HS-27A (cell line): ENCODE measurements around the gene NT5C1A.

Experiments used
- DNase-seq: peaks from one replicate; pipeline ENCODE4 v3.0.0-alpha.2; 2012; ENCODE audit warnings: low read depth, missing footprints

The NT5C1A gene

DNA sequence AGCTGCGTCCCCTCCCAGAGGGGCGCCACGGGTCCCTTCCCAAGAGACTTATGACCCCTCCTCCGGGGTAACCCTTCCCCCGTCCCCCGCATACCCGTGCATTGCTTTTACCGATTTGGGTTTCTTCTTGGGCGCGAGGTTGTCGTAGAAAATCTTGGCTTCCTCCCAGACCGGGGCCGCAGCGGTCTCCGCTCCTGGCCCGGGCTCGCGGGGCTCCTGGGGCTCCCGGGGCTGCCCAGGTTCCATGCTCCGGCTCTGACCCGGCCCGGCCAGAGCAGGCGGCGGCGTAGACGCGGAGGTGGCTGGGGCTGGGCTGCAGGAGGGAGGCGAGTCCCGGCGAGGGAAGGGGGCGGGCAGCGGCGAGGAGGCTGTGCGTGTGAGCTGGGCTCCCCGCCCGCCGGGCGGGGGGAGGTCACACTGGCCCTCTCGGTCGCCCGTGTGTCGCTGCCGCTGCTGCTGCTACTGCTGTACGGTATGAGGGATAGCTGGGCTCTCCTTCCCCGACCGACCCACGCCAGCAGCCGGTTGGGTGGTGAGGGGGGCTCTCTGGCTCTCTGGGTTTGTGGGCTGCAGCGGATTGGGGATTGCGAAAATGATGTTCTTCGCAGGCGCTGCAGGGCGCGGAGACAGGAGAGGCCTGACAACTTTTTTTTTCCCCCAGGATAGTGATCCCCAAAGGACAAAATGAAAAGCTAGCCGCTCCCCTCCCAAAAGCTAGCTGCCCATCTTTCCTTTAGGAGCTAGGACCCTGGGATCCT is at the start of gene NT5C1A:
NT5C1A (minus strand) TSS at position 315 of the 758 bp plus-strand sequence; CDS start at position 246, 69 bp downstream.
- no peak for DNase-seq

DNA sequence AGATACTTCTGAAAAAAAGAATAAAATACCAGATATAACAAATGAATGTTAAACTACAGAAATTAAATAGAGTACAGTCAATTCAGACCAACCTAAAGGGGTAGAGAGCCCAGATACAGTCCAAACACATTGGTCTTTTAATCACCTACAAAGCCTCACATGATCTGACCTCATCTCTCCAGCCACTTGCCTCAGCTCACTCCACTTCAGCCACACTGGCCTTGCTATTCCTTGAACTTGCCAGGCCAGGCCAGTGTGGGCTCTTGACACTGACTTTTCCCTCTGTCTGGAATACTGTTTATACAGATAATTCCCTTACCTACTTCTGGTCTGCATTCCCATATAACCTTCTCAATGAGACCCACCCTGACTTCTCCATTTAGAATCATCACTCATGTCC is 49.8 kb upstream of the NT5C1A start:
- DNase-seq: no peak

DNA sequence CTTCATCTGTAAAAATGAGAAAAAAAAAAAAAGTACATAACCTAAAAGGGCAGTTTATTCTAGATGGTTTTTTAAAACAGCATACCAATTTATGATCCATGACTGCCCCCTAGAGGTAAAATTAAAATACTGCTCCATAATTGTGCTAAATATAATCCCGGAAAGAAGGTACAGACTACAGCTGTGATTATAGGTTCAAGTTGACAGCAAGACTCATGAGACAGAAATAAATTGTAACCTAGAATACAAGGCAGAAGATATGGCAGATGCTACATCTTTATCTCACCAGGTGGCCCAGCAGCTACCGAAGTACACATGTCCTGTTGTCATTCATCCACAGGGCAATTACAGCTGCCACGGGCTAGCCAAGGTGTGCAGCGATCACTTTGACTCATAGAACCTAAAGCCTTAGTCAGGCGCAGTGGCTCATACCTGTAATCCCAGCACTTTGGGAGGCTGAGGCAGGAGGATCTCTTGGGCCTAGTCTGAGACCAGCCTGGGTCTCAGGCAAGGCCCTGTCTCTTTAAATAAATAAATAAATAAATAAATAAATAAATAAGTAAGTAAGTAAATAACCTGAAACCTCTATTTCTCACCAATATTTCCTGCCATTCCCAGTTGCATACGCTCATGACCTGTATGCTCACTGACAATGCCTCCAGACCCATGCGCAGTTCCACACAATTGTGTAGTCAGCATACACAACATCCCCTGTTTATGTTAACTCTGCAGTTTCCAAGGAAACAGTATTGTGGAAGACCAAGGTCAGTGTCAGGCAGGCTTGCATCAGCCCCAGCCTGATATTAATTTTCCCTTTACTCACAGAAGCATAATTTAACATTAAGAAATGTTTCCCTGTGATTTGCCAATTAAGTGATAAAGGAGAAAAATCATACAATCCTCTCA is 48.4 kb upstream of the NT5C1A start:
- peak; percentile 43 for DNase-seq

DNA sequence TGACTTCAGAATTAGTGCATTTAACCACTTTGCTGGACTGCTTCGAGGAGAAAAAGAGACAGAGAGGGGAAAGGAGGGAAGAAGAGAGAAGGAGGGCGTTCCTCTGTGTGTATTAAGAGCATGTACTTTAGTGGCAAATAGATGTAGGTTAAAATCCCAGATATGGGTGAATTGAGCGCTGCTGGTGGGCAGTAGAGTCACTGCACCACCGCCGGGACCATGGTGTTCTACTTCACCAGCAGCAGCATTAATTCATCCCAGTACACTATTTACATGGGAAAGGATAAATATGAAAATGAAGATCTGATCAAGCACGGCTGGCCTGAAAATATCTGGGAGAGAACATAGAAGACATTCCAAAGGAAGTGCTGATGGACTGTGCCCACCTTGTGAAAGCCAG is 45.9 kb upstream of the NT5C1A start:
- no peak for DNase-seq

DNA sequence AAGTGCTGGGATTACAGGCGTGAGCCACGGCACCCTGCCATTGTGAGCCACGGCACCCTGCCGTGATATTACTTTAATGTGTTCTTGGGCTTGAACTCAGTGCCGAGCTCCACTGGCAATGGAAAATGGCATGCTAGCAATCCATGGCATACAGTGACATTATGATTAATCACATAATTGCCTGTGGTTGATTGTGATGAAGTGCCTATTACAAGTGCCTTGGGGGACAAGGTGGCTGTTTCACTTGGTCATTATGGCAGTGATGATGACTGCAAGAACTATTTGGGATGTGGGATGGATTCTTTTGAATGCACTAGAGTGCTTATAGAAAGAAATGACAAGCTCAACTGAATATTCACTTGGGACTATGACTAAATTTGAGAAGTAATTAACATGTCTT is 41.6 kb upstream of the NT5C1A start:
- no peak for DNase-seq

DNA sequence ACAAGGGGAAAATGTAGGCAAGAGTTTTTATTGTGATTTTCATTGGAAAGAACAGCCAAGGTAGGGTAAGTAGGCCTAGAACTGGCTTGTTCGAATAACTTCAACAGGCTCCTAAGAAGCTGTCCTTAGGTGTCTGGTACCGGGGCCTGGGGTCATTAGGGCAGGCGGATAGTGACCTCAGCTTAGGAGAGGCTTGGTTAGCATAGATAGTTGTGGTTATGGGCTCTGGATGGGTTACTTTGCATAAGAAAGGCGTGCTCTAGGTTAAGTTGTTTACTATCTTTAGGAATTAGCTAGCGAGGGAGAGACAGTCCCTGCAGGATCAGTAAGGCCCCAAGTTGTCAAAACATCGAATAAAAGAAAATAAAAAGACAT is 40.0 kb upstream of the NT5C1A start:
- no peak for DNase-seq

DNA sequence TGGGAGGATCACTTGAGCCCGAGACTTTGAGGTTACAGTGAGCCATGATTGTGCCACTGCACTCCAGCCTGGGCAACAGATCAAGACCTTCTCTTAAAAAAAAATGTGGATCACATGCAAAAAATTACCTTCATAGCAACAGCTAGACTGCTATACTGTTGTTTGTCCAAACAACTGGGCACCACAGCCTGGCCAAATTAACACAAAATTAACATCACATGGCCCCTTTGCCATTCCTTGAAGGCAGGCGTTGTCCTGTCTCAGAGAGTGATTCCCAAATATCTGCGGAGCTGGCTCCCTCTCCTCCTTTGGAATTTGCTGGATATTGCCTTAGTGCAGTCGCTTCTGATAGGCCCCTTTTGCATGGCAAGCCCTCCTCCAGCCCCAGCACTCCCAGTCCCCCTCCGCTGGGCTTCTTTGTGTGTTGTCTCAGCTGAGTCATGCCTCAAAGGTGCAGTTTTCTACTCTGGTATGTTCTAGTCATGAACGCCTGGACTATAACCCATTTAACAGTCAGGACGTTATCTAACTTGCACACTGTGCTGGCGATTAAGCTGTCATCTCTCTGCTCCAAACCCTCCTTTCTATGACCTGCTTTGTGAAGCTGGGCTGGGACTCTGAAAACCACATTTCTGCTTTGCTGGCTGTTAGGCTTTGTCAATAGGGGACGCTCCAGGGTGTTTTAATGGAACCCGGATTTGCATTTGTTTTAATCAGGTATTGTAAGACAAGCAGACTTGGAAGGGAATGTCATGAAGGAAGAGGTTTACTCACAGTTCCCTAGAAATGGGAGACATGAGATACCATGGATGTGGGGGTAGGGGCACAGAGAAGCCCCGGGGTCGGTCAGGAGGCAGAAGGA is 39.4 kb upstream of the NT5C1A start:
- no peak for DNase-seq

DNA sequence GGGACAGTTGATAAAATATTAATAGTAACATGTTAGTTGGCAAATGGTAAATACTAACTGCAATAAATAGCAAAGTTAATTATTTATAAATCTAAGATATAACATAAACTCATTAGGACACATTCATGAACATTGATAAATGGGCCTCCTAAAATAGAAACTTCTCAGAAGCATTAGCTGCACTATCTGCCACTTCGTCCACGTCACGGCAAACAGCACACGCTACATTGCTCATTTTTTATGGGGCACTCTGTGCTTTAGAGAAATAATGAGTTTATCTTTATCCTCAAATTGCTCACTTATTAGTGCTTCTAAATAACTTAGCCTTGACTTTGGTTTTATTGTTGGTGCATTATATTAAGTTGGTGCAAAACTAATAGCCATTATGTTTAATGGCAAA is 35.6 kb upstream of the NT5C1A start:
- DNase-seq: no peak

DNA sequence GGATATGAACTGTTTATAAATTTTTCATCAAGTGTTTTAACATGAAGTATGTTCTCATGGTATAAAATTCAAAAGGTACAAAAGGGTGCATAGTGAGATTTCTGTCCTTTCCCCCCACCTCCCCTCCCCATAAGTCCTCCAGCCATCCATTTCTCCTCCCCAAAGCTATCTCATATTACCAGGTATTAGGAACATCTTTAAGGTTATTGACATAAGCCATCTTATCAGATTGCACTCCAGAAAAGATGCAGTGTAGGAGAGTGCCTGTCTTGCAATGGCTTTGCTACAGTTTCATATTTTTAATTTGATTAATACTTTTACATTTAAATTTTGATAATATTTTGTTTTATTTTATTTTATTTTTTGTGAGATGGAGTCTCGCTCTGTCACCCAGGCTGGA is 32.9 kb upstream of the NT5C1A start:
- no peak for DNase-seq

DNA sequence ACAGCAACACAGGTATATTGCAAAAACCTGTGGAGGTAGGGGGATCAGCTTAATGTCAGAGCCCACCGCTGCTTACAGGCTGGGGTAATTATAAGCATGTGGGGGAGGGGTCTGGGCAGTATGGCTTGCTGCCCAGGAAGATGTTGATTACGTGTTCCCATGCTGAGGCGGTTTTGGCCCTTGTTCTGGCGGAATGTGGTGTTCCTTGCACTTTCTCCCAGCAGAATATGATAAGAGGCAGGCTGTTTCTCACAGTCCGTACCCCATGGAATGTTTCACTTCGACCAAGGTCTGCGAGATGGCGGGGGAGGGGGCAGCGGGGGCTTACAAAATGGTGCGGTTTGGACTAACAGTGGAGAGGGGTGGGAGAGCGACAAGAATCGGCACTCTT is 29.1 kb upstream of the NT5C1A start:
- DNase-seq: no peak

DNA sequence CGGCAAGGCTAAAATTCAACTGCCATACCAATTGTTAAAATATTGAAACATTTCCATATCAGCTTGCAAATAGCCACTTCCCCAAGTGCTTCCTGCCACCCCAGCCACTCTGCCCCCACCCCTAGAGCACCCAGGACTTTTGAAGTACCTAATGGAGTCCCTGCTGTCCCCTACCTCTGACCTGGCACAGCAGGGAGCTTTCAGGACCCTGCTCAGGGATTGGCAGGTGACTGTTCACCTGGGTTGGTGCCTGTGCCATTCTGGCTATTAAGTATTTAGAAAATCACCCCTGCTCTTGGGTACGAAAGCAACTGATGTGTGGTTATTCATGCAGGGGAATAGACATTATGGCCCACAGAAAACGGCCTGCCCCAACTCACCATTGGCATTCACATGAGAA is 28.4 kb upstream of the NT5C1A start:
- DNase-seq: no peak

DNA sequence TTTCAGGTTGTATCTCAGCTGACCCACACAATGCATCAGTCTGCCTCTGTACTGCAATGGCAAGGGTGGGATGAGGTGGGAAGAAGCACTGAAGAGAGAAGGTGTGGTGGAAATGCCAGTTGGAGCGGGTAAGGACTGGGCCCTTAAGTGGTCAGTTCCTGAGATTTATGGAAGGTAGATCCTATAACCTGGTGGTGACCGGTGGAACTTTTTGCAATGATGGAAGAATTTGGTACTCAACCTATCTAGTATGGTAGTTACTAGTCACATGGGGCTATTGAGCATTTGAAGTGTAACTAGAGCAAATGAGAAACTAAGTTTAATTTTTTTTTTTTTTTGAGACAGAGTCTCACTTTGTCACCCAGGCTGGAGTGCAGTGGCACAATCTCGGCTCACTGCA is 27.5 kb upstream of the NT5C1A start:
- DNase-seq: no peak

DNA sequence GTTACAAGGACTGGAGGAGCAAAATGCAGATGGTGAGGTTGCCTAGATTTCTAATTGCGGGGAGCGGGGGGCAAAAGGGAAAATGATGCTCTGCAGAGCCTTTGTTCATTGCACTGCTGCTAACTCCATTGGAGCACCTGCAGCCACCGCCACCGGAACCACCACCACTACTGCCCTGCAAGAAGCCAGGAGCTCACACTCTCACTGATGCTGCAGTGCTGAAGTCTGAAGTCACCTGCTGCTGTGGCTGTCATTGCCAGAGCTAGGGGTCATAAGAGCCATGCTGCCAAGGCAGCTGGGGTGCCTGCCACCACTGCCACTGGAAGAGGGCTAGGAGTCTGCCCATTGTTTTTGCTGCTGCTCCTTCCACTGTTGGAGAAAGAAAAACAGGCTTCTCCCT is 26.7 kb upstream of the NT5C1A start:
- DNase-seq: no peak

DNA sequence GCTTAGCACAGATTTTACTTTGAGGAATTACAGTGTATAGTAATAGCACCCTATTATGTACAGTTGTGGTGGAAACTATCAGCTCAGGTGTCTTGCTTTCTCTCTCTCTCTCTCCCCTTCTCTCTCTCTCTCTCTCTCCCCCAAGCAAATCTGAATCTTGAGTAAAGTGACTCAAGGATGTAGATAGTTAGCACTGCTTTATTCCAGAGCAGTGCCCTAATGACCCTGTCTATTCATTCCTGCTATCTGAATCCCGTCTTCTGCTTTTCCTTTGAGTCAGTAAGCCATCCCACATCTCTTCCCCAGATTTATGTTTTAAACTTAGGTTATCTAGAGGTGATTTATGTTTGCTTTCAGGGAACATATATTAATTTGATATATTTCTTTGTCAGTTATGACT is 24.5 kb upstream of the NT5C1A start:
- DNase-seq: no peak

DNA sequence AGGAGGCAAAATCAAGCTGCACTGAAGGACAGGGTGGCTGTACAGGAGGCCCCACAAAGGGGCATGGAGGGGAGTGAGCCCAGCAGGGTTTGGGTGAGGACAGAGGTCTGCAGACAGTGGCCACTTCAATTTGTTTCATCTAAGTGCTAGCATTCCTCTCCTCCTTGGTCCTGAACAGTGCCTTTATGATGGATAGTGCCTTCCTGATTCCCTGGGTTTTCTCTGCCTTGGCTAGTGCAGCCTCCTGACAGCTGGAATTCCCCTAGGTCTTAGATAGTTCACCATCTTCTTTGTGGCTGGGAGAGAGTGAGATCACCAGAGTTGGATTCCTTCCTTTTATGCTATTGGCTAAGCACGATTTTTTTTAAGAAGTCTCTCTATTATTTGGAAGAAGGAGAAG is 23.1 kb upstream of the NT5C1A start:
- no peak for DNase-seq

DNA sequence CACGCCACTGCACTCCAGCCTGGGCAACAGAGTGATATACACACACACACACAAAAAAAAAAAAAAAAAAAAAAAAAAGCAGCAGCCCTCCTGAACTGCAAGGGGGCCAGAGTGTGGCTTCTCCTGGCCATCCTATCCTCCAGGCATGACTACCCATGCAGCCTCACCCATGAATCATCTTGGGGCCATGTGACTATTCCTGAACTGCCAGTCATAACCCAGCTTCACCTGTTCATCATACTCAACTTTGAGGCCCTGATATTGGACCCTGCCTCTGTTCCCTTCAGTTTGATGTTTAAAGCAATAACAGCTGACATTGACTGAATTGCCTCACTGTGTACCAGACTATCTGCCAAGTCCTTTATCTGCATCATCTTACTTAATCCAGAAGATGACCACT is 22.1 kb upstream of the NT5C1A start:
- DNase-seq: no peak

DNA sequence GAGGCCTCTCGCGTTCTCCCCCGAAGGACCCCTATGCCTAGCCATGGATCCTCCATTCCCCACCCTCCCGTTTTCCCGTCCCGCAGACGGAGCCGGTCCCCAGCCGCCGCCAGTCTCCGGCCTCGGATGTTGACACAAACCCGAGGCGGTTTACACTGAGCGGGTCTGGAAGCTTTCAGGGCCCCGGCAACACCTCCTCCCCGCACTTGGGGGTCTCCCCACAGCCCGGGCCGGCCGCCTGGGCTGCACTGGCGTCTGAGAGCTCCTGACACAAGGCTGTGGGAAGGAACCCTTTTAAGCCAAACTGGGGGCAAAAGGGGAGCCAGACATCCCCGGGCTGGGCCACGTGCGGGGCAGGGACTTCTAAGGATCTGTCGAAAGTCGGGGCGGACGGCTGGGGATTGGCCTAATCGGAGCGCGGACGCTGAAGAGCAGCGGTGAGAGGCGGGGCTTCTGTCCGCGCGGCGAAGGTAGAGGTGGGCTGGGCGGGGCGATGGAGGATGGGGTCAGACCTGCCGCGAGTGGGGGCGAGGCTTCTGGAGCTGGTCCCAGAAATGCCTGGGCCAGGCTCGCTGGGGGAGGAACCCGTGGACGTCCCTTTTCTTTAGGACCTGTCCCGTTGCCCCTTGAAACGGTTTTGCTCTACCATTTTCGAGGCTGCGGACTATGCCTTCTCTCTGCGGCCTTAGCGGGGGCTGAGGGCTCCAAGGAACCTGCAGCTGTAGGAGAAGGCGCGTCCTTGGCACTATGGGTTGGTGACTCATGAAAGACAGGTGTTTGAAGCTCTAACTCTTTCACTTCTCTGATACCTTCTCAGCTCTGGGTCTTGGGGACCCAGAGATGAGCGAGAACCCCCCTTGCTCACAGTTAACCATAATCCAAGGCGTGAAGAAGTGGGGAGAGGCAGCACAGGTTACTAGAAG is 20.5 kb upstream of the NT5C1A start:
- no peak for DNase-seq

DNA sequence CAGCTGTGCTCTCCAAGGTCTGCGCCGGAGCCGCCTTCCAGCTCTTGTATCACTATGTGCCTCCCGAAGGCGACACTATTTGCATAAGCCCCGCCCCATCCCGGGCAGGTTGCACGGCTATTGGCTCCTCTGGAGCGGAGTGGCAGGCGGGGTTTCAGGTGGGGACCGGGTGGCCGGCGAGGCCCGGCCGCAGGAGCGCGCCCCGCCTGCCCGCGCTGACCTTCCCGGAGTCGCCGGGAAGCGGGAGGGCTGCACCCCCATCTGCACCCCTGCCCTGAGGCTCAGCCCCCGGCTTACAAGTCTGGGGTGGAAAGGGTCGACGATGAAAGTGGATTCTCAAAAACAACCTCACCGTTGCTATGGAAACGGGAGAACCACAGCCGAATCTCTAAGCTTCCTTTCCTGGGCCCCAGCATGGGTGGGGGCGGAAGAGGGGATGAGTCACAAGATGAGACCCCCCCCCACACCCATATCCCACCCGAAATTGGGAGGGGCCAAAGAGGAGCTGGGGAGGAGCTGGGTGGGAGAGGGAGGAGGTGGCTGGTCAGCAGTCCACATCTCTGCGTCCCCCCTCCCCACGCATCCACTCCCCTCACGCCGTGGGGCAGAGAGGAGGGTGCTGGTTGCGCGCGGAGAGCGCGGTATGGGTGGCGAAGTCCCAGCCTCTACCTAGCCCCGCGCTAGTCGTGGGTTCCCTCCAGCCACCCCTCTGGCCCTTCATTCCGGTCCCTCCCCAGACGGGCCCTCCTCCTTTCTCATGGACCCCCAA is 19.7 kb upstream of the NT5C1A start, which contains the start of gene HPCAL4:
HPCAL4 (minus strand) TSS at position 51 of the 769 bp plus-strand sequence. CDS start 6,830 bp downstream, outside the sequence.
- DNase-seq: peak; percentile 29

DNA sequence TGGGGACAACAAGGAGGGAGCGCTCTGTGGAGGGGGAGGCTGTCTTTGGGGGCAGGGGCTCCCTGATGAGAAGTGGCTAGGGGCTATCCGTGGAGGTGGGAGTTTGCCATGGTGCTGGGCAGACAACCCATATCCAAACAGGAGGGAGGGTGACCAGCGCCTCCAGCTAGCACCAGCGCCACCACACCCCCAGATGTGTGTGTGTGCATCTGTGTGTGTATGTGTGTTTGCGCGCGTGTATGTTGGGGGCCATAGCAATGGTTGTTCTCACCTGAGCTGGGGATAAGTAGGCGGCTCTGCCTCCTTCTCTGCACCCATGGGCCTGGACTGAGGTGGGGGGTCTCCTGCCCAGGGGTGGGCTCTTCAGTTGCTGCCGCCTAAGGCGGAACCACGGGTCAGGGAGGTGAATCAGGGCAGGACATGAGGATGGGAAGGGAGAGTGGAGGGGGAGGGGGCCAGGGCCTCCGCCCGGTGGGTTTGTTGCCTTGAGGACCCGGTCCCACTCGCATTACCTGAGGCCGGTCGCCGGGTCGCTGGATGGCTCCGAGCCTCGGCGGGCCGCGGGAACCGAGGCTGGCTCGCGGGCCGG is 19.0 kb upstream of the NT5C1A start:
- no peak for DNase-seq

DNA sequence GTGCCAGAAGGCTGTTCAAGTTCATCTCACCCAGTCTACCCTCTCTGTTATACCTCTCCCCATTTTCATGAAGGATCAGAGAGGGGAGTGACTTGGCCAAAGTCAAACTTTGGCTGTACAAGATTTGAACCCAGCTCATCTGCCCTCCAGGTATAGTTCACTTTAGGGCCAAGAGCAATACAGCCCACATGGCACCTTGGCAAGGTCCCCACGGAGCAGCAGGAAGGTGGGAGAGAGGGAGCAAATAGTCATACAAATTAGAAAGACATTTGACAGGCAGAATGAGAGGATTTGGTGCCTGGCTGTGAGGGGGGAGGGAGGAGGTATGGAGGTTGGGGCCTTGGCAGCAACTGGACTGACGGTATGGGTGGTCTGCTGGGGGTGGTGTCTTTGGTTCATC is 18.3 kb upstream of the NT5C1A start:
- no peak for DNase-seq
